Inferior parietal cortex (tissue), 1 donor: ENCODE measurements around the gene SDSL.

ENCODE experiments used
- DNase-seq: peaks from one replicate; pipeline ENCODE4 v3.0.0-alpha.2; 2016; ENCODE audit errors: extremely low spot score

Gene SDSL

DNA sequence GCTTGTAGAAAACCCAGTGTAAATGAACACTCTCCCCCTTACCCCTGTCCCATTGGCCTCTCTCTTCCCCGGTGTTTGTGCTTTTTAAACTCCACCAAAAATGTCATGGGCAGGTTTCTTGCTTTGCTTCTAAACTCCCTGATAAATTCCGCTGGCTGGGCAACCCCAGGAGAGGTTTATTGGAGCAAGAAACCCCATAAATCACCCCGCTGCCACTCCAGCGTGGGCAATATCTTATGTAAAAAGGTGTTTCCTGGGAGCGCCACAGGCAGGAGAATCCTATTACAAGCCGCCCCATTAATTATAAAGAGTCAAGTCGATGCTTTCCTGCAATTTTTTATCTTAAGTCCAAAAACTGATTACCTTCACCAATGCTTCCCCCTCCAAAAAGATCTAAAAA lies 26.7 kb downstream of the SDSL start:
- no peak for DNase-seq

DNA sequence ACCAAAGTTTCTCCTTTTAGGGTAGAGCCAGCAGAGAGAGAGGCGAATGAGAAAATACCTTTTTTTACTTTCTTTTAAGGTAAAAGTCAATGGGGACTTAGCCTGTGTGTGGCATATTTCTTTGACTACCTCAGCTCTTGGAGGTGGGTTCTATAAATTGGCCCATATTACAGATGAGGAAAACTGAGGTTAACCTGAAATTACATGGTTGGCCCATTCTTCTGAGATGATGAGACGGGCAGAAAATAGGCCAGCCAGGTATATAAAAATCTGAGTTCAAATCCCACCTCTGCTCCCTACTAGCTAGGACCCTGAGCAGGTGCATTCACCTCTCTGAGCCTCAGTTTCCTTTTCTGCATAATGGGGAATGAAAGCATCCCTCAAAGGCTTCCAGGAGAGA lies 27.1 kb downstream of the SDSL start:
- DNase-seq: no peak

DNA sequence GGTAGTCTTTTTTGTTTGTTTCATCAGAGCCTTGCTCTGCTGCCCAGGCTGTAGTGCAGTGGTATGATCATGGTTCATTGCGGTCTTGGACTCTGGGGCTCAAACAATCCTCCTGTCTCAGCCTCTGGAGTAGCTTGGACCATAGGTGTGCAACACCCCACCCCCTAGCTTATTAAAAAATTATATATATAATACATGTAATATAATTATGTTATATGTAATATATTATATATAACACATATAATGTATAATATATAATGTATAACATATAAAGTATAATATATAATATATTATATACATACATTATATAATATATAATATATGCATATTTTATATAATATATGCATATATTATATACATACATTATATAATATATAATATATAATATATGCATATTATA lies 27.7 kb downstream of the SDSL start:
- no peak for DNase-seq

DNA sequence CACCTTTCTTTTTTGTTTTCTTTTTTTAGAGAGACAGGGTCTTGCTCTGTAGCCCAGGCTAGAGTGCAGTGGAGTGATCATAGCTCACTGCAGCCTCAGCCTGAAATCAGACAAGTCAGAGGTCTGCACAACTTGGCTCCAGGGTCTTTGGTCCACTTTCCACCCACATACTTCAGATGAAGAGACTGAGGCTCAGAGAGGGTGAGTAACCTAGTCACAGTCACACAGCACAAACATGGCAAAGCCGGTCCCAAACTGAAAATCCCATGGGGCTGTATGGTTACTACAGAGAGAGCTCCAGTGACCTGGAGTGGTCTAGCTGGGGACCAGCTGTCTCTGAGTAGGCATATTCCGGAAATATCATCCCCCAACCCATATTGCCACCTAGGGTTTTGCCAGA lies 30.3 kb downstream of the SDSL start:
- no peak for DNase-seq

DNA sequence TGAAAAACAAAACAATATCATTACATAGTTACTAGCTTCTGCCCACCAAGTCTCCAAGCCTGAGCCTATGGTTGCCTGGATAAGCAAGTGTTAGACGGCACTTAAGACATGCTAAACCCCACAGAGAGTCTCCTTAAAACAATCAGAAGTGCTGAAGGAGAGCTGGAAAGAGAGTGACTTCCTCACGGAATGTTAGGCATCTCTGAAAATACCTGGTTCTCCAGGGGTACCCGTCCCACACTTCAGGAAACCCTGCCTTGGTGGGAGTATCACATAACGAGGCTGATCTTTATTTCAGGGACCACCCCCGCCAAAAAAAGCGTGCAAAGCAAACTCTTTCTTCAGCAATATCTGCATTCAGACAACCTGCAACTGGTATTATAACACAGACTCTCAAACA lies 31.1 kb downstream of the SDSL start:
- DNase-seq: no peak

DNA sequence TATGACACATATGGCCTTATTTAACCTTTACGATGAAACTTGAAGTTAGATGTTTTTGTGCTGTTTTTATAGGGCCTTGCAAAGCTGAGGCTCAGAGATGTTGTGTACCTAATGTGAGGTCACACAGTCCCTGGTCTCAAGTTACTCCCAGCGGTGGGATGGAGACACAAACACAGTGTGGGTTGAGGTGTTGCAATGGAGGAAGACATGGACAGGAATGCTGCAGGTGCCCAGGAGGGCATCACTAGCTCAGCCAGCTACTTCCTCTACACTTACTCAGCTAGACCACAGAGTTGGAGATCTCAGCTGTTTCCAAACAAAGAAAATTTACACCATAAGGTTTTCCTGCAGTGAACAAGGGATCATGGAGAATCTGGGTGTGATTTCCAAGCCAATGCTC lies 34.0 kb downstream of the SDSL start:
- DNase-seq: no peak

DNA sequence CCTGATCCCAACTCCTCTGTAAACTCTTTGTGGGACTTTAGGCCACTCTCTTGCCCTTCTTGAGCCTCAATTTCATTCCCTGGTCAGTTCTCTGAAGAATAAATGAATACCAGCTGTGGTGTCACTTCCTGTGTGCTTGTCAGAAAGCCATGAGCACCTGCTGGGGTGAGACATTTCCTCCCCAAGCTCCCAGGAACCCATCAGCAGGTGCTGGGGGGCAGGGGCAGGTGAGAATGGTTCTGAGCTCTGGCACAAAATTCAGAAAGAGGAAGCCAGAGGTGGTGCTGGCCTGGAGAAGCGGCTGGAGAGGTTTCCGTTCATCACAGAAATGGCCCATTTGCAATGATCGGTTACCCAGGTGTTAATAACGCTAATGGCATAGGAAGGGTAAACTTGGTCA lies 34.6 kb downstream of the SDSL start:
- no peak for DNase-seq

DNA sequence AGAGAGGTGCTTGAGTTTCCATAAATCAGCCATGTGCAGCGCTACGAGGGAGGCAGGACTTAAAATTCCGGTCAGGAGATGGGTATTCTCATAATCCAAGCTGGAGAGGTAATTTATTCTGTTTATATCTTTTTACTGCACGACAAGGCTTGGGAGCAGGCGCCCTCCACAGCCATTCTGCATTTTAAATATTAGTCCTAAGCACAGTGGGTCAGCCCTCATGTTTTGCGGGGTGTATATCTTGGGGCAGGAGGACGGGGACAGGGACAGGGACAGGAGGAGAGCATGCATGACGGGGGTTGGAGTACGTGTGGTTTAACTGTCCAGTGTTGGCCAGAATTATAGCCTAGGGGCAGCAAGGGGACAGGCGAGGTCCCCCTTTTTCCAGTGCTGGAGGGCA lies 35.0 kb downstream of the SDSL start:
- DNase-seq: no peak

DNA sequence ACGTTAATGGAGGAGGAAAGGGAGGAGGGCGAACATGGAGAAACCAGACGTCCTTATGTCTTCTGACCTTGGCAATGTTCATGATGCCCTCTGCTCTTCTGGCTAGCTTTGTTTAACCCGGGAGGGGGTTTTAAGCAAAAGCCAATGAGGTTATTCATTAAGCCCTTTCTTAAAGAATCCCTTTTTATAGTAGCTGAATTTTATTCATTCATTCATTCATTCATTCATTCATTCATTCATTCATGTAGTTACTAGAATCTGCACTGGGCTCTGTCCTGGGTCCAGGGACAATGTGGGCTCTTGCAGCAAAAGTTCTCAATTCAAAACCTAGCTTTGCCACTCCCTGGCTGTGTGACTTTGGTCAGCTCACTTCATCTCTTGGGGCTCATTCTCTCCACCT lies 35.5 kb downstream of the SDSL start:
- no peak for DNase-seq

DNA sequence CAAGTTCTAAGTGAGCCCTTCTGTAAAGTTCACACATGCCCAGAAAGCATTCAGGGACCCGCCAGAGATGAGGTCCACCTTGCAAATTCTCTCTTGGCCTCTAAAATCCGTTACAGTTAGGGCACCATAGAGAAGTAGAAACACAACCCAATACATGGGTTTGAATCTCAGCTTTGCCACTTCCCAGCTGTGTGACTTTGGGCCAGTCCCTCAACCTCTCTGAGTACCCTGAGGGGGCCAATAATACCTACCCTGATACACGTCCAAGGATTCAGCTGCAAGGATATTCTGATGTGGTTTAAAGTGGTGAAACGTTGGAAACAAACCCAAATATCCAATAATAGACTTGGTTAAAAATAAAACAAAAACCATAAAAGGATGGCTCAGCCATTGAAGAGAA lies 37.8 kb downstream of the SDSL start:
- DNase-seq: no peak

DNA sequence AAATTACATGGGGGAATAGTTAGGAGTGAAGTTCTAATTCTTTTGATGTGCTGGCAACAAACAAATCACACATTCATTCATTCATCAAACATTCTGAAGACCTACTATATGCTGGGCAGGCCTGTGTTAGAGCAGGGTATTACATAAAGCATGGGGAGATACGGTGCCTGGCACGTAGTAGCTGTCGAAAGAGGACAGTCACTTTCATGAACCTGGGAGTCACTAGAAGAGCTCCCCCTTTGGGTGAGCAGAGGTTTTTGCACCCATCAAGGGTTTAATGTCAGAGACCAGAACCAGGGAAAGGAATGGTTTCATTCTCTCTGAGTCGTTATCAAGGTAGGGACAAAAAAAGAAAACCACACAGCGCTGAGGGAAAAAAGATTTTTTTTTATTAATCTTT lies 39.5 kb downstream of the SDSL start:
- DNase-seq: no peak

DNA sequence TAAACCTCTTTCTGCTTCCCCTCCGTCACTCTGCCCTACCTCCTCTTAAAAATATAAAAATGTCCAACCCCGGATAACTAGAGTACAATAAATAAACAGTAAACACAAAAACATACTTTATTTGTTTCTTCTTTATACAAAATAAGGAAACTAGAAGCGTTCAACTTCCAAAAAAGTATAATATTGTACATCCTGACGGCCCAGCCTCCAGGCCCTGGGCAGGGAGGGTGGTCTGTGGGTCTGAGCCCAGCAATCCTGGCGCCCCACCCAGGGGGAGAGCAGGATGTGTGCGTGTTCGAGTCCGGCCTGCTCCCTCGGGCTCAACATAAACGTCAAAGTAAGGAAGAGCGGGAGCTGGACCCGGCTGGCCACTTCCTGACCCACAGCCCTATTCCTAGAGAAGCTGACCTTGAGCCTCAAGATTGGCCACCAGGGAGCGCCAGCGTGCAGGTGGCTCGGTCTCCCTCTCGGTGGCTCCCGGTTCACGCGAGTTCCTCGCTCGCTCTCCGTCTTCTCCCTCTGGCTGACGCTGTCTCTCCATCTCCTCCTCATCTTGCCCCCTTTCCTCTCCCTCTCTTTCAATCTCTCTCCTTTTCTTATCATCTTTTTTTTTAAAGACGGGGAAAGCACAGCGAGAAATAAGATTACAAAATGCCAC lies 40.1 kb downstream of the SDSL start:
- DNase-seq: peak; percentile 65

DNA sequence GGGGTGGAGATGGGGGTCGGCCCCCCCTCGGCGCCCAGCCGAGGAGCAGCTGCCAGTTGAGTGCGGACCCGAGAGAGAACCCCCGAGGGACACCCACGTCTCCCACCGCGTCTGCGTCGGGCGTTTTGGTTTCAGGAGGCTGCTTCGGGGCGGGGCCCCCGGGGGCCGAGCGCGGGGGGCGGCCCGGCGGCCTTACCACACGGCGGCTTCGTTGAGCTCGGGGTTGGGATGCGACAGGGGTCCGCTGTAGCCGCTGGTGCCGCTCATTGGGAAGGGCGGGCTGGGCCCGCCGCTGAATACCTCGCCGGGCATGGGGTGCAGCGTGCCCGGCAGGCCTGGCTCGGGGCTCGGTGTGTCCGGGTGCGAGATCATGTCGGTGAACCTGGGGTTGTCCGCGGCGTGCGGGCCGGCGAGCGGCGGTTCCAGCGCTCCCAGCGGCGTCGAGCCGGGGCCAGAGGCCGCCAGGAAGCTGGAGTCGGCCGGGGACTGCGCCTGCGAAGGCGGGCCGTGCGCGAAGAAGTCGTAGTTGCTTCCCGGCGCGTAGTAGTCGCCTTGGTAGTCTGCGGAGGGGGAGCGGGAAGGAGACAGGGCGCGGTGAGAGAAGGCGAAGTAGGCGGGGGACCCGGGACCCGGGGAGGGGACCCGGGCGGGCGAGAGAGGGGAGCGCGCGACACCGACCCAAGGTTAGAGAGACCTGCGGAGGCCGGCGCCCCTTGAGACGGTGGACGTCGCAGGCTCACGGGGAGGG lies 41.0 kb downstream of the SDSL start:
- no peak for DNase-seq

DNA sequence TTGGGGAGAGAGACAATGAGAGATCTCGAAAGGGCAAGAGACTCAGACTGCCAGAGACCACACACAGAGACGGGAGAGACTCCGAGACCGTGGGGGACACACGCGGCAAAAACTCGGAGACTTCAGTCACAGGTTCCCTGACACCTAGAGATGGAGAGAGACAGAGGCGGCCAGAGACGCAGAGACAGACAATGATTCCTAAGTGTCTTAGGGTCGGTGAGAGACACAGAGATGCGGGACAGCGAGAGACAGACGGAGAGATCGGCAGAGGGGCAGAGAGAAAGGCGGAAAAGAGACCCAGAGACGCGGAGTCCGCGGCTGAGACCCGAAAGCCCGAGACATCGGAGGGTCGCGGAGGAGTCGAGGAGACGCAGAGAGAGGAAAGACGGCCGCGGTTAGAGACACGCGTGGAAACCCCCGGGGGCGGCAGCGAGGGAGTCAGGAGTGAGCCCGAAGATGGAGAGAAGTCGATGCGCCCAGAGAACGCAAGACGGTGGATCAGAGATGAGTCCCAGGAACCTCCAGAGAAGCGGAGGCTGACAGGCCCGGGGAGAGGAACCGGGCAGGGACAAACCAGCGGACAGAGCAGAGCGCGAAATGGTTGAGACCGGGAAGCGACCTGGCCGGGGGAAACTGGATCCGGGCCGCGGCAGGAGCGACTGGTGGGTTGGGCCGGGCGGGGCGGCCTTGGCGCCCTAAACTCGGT lies 41.7 kb downstream of the SDSL start:
- DNase-seq: no peak

DNA sequence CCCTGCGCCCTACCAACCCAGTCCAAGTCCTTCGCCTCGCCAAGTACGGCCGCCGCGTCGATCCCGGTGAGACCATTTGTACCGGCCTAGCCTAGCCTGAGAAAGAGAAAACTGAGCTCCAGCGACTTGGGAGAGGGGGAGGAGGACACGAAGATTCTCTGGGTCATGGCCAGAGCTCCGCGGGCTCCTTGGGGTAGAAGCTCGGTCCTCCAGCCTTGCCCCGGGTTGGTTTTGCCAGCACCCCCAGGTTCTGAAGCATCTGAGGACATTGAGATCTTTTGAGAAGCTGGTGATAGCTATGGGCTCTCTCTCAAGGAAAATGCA lies 42.2 kb downstream of the SDSL start:
- no peak for DNase-seq

DNA sequence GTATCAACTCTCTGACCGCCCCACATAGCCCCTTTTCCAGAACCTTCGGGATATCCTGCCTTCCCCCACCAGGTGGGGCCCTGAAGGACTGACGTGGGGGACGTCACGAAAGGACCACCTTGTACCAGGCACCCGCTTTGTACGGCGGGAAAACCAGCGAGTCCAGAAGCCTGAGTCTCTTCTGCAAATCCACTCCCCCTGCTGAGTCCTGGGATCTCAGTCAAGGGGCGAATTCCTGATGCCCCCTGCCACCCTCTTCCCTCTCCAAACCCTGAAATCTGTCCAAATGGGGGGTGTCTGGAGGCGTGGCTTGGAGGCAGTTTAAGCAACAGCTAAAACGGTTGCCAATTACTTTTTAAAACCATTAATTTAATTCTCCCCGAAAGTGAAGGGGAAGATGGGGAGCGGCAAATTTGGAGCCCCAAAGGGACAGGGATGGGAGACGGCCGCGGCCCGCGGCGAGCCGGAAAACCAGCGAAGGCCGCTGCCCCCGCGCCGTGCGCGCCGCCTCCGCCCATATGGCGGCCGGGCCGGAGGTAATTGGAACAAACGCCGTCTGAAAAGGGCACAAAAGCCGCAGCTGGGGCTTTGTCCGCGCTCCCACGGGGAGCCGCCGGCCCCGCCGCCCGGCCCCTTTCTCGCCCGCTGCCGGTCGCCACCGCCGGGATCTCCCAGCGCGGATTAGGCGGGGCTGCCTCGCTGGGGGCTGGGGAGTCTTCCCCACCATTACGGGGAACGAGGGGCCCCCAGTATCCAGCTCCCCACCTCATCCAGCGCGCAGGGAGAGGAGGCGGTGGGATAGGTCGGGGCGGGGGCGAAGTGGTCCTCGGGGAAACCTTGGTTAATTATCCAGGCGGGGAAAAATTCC lies 42.9 kb downstream of the SDSL start:
- no peak for DNase-seq

DNA sequence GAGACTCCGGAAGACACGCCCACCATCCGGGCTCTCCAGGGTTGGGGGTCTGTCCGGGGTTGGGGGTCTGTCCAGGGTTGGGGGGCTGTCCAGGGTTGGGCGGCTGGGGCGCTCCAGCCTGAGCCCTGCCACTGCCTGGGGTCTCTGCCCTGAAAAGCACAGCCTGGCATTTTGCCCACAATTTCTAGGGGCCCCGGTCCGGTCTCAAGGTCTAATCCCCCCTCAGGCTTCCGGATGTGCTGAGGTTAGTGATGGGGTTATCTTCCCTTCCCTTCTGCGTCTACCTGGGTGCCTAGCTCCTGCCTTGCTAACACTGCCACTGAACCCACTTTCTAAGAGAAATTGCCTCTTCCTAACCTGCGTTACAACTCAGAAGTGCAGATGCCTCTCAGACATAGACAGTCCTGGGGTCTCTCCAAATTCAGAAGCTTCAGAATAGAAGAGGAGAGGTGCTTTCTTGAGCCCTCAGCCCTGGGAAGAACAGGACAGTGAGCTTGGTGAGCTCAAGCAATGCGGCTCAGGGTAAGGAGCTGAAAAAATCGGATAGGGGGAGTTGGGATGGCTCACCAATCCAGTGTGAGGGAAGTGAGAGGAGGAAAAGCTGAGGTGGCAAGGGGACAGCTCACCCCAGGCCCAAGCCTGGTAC lies 43.8 kb downstream of the SDSL start:
- no peak for DNase-seq

DNA sequence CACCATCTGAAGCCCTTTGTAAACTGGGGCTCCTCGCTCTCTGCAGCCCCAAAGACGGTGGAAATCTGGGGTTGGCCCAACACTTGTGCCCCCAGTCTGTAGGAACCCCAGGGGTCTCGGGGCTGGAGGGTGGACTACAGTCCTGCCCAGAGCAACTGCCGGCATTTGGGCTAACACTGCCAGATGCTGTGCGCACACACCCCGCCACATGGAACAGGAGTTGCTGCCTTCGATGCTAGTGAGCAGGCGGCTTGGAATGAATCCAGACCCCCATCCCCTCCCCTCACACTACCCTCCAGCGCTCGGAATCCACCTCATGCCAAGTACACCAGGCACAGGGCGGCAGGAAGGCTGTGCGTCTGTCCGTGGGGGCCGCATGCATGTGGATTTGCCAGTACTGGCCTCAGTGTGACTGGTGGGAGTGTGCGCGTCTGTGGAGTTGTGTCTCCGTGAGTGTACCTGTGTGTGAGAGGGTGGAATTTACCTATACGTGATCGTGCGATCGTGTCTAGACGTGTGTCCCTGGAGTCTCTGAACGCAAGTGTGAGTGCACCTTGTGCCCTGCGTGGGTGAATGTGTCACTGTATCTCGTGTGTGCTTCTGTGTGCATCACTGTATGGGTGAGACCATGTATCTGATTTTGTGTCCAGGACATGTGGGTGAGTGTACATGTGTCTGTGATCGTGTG lies 44.4 kb downstream of the SDSL start:
- no peak for DNase-seq

DNA sequence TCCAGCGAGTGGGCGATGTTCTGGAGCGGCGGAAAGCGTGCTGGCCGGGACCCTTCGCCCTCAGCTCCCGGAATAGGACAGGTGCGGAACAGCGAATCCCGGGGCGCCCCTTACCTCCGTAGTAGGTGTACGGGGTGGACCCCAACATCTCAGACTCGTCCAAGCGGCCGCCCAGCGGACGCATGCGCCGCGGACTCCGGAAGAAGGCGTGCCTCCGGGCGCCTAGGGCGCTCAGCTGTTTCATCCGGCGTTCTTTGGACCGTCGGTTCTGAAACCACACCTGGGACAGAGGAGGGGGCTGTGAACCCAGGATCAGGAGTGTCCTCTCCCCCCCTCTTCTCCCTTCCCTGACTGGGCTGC lies 44.9 kb downstream of the SDSL start:
- DNase-seq: no peak

DNA sequence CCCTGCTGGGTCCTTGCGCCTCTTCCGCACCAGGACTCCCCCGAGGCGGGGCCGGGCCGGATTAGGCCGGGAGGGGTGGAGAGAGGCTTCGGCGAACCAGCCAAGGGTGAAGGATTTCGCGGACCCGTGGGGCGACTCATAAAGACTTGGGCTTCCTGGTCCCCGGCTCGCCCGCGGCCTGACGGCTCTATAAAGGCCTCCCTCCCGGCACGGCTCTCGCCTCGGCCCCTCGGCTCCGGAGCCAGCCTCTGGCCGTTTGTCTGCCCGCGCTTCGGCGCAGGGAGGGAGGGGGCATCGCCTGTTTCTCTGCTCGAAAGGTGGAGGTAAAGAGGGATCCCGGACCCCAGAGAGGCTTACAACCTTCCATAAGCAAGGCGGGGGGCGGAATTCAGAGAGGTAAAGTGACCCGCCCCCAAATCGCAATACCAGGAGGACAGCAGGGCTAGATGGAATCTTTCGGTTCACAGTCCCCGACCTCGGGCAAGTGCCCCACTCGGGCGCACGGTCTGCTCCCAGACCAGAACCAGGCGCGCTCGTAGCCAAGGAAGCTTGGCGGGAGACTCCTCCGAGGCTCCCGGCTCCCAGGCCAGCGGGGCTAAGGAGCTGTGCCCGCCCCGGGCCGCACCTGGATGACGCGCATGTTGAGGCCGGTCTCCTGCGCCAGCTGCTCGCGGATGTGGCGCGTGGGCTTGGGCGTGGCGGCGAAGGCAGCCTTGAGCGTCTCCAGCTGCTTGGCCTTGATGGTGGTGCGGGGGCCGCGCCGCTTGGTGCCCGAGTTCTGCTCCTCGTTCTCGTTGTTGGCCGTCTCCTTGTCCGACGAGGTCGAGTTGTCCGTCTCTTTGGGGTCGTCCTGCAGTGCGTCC lies 45.6 kb downstream of the SDSL start:
- DNase-seq: no peak
